Activated CD4-positive, alpha-beta T cell treated with anti-CD3 and anti-CD28 coated beads for 24 hours (primary cell): ENCODE data around the gene RTN4IP1.

Source experiments
- DNase-seq, 2 donors: peaks; one replicate each; pipeline ENCODE4 v3.0.0-alpha.2; 2020; ENCODE audit warnings: low read depth in 2 of 2

Gene RTN4IP1, protein sequence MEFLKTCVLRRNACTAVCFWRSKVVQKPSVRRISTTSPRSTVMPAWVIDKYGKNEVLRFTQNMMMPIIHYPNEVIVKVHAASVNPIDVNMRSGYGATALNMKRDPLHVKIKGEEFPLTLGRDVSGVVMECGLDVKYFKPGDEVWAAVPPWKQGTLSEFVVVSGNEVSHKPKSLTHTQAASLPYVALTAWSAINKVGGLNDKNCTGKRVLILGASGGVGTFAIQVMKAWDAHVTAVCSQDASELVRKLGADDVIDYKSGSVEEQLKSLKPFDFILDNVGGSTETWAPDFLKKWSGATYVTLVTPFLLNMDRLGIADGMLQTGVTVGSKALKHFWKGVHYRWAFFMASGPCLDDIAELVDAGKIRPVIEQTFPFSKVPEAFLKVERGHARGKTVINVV

GRCh38 chr6:106629103-106629858, at the start of gene RTN4IP1, which contains the start of gene QRSL1:
Gene RTN4IP1, minus strand, starts transcription at chr6:106629498. Its CDS starts 477 bp downstream, at chr6:106629021.
Gene QRSL1, plus strand, starts transcription at chr6:106629578. Its CDS starts 104 bp downstream, at chr6:106629682.
- peak; percentile 71 to 74 for DNase-seq

DNA sequence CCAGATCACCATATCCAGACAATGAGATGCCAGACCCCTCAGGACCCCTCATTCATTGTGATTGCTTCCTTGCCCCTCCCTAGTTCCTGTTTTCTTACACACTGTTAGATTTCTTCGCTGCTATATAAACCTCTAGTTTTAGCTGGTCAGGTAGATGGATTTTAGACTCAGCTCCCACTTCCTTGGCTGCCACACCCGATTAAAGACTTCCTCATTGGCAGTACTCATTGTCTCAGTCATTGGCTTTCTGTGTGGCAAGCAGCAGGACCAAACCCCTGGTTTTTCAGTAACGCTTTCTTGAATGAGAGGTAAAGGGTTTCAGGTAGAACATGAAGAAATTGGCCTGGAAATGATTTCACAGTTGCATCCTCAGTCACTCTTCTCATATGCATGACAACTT, 48.0 kb upstream of the RTN4IP1 start:
- DNase-seq = no peak

- DNase-seq = no peak
Observed at GRCh38 chr6:106674541-106675229, 45.4 kb upstream of the RTN4IP1 start.

GRCh38 chr6:106671651-106672050, 42.4 kb upstream of the RTN4IP1 start:
- DNase-seq = no peak

DNA sequence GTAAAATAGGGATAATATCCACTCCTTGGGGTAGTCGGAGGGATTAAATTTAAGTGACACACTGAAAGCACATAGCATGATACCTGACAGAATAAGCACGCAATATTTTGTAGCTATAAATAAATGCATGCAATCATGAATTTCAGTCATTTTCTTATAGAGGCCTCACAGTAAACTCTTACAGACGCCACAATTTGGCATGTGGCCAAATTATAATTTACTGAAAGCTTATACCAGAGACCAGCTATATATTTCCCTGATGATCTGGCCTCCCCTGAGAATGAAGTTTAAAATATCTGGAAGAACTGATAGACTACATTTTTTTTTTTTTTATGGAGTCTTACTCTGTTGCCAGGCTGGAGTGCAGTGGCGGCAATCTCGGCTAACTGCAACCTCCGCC, 40.9 kb upstream of the RTN4IP1 start:
- no peak for DNase-seq

GRCh38 chr6:106667022-106667402, 37.7 kb upstream of the RTN4IP1 start:
- no peak for DNase-seq

DNA sequence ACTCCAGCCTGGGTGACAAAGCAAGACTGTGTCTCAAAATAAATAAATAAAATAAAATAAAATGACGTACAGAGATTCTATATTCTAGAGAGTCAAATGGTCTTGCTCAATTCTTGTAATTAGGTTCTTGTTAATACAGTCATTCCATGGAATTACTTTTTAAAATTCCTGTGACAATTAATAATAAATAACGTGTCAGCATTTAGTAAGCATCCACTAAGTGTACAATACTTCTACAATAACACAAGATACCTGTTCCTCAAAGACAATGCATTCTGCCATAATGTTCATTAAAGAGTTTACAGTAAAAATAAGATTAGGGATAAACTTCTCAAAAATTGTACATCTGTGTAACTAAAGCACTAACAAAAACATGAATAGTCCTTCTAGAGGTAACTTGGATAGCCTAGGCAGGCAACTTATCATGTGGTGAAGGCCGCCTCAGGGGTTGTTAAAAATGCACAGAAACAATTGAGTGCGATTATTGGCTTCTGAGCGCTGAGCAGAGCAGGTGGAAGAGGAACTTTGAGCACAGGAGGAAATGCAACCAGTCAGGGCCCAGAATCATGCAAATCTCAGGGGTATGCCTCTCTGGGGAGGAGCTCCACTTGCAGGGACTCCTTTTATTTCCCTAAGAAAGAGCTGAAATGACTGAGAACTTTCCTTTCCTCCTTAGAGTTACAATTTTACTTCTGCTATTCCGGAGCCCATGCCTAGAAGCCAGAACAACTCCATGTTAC, 37.2 kb upstream of the RTN4IP1 start:
- no peak for DNase-seq

DNA sequence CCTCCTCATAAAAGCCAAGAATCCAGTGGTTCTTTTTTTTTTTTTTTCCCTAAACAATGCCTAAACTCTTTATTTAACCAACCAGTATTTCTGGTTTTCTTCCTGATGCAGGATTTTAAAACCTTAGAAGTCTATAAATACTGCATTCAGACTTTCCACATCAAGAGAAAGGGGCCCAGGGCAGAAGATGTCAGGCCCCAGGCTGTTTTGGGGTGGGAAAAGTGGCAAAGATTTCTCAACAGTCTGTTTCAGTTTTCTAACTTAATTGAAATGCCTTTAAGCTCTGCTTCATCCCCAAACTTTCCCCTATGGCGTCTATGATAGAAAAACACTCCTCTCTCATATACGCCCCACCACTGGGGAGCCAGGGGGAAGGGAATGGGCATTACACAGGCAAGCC, 33.2 kb upstream of the RTN4IP1 start:
- DNase-seq = no peak

GRCh38 chr6:106659859-106660258, 30.6 kb upstream of the RTN4IP1 start:
- DNase-seq = no peak

- no peak for DNase-seq
Observed at GRCh38 chr6:106658469-106658868, 29.2 kb upstream of the RTN4IP1 start.

DNA sequence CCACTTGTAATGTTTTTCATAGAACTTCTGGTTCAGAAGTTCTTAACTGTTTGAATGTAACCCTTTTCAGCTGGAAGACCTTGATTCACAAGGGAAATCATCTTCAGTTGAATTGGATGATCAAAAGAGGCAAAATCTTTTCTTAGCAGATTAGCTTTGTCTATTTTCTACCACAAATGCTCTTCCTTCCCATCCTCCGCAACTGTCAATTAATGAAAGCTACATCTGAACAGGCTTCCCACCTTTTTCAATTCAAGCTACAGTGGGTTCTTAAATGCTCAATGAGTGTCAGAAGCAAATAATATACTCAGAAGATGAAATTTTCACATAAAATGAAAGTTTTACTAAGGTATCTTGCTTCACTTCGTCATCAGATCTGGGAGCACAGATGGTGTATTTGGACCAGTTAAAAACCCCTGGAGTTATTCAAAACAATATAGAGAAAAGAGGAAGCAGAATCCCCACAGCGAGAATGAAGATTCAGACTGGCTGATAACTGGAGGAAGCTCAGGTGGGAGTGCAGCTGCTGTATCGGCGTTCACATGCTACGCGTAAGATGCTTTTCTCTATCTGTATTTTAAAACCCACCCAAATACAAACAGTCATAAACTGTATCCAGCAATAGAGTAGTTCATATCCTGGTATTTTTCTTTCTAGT, 19.5 kb upstream of the RTN4IP1 start:
- DNase-seq = no peak

- DNase-seq = no peak
Observed at GRCh38 chr6:106643061-106643460, 13.8 kb upstream of the RTN4IP1 start.

- DNase-seq = no peak
Observed at GRCh38 chr6:106642476-106642875, 13.2 kb upstream of the RTN4IP1 start.

GRCh38 chr6:106639812-106640211, 10.5 kb upstream of the RTN4IP1 start:
- no peak for DNase-seq

- DNase-seq = no peak
Observed at GRCh38 chr6:106637717-106638341, 8.5 kb upstream of the RTN4IP1 start.

- DNase-seq = no peak
Observed at GRCh38 chr6:106637051-106637716, 7.9 kb upstream of the RTN4IP1 start.

GRCh38 chr6:106634565-106634964, 5.3 kb upstream of the RTN4IP1 start:
- DNase-seq = no peak

DNA sequence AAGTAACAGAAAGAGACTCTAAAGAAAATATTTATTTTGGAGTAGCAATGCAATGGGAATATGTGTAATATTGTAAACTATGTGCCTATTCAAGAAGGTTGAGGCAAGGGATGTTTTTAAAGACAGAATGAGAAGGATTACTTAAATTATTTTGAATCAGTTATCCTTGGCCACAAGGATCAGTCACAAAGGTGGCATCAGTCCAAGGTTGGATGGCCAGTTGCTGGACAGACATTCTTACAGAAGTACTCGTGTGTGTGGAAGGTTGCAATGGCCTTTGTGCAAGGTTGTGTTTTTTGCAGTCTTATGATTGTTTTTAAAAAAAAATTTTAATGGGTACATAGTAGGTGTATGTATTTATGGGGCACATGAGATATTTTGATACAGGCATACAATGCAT, 2.0 kb upstream of the RTN4IP1 start:
- DNase-seq = no peak

GRCh38 chr6:106630366-106630765, 1.1 kb upstream of the RTN4IP1 start:
- DNase-seq = no peak

DNA sequence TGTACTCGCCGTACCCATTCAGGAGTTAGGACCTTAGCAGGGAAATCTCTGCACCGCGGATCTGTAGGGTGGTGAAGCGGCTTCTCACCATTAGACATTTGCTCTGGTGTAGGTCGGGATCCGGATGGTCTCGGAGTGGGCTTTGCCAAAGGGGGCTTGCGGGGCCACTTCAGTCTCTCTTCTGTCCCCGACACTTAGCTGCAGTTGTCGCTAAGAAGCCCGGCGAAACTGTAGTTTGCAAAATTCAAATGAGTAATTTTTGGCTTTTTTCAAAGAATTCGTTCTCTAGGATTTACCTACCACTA, 513 bp upstream of the RTN4IP1 start:
- DNase-seq = no peak
